Mammary epithelial cell (primary cell): Measurements from ENCODE around the gene ZNF385B.

Experiments used
- CTCF ChIP-seq, 2 donors: IDR thresholded peaks in 1 of 2; conservative IDR thresholded peaks in 1 of 2; 2 replicates each; pipeline ENCODE4 v1.5.1; 2011 to 2012; ENCODE audit warnings: inconsistent platforms in 2 of 2, low read length in 2 of 2, mild to moderate bottlenecking in 2 of 2, control low read depth in 1 of 2, low read depth in 1 of 2; ENCODE audit not compliant: insufficient read depth in 1 of 2; ENCODE audit errors: extremely low read depth in 1 of 2
- EZH2 ChIP-seq: IDR thresholded peaks from 2 replicates; pipeline ENCODE4 v1.6.1; 2012; ENCODE audit warnings: low read length, inconsistent platforms, borderline replicate concordance

GRCh38 chr2:179441551-179441950 is 419.9 kb downstream of the ZNF385B start:
- no peak for TF ChIP-seq CTCF (conservative IDR thresholded peaks at IDR 0.05 in 1 of 2, IDR thresholded peaks at IDR 0.05 in 1 of 2; ENCODE audit: extremely low read depth in 1 of 2, insufficient read depth in 1 of 2, low read depth in 1 of 2, low read length in 2 of 2)
- no peak for TF ChIP-seq EZH2
